ENCODE results near the gene COG6.

DNA sequence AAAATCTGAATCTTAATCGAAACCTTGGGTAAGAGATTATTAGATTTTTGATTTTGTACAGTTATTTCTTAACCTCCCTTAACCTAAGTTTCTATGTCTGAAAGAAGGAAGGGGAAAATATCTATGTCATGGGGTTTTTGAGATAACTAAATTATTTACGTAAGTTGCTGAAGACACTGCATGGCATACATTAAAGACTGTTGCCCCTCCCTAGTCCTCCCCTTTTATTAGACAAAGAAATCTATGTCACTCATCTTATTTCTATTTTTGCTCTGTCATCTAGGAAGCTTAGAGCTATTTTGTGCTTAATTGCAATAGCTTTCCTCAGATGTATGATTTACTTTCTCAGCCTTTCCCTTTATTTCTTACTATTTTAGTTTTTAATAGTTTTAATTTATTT is 15.0 kb downstream of the COG6 start:
- TF ChIP-seq, protein P1, sequence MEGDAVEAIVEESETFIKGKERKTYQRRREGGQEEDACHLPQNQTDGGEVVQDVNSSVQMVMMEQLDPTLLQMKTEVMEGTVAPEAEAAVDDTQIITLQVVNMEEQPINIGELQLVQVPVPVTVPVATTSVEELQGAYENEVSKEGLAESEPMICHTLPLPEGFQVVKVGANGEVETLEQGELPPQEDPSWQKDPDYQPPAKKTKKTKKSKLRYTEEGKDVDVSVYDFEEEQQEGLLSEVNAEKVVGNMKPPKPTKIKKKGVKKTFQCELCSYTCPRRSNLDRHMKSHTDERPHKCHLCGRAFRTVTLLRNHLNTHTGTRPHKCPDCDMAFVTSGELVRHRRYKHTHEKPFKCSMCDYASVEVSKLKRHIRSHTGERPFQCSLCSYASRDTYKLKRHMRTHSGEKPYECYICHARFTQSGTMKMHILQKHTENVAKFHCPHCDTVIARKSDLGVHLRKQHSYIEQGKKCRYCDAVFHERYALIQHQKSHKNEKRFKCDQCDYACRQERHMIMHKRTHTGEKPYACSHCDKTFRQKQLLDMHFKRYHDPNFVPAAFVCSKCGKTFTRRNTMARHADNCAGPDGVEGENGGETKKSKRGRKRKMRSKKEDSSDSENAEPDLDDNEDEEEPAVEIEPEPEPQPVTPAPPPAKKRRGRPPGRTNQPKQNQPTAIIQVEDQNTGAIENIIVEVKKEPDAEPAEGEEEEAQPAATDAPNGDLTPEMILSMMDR (IDR thresholded peaks at IDR 0.05): no peak
- TF ChIP-seq POLR2A (IDR thresholded peaks at IDR 0.05): no peak
- TF ChIP-seq POLR2AphosphoS5 (IDR thresholded peaks at IDR 0.05): no peak

All from breast epithelium (tissue), 3 donors.